ENCODE measurements around the gene ZNF362.

DNA sequence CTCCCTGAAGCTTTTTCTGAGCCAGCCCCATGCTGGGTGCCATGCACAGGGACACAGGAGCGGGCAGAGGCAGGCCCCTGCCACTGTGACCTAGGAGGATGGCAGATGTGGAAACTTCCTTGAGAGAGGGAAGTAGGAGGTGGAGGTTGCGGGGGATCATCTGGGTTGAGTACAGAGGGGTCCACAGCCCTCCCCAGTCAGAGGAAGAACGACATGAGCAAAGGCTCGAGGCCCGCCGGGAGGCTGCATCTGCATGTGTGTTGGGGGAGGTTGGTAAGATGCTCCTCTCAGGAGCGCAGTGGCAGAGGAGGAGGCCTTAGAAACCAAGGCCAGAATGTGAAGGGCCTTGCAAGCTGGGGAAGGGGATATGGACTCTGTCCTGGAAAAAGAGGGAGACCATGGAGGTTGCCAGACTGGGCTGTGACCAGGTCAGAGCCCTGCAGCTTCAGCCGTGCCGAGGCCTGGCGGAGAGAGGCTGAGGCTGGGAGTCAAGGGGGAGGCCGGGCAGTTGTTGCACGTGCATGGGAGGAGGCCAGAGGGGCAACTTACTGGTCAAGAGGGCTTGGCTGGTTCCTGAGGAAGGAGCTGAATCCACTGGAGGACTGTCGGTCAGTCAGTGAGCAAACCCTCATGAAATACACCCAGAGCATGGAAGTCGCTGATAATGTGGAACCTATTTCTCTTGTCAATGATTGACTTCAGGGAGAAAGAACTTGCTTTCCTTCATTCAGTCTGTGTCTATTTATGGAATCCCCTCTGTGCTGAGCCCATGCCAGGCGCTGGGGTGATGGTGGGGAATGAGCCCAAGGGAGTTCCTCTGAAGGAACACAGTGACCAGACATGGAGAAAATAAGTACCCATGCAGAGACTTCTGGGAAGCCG, 32.9 kb downstream of the ZNF362 start:
- TF ChIP-seq, protein P1, sequence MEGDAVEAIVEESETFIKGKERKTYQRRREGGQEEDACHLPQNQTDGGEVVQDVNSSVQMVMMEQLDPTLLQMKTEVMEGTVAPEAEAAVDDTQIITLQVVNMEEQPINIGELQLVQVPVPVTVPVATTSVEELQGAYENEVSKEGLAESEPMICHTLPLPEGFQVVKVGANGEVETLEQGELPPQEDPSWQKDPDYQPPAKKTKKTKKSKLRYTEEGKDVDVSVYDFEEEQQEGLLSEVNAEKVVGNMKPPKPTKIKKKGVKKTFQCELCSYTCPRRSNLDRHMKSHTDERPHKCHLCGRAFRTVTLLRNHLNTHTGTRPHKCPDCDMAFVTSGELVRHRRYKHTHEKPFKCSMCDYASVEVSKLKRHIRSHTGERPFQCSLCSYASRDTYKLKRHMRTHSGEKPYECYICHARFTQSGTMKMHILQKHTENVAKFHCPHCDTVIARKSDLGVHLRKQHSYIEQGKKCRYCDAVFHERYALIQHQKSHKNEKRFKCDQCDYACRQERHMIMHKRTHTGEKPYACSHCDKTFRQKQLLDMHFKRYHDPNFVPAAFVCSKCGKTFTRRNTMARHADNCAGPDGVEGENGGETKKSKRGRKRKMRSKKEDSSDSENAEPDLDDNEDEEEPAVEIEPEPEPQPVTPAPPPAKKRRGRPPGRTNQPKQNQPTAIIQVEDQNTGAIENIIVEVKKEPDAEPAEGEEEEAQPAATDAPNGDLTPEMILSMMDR (conservative IDR thresholded peaks at IDR 0.05; ENCODE audit: low read depth, low read length), result no peak
- TF ChIP-seq EZH2 (IDR thresholded peaks at IDR 0.05; ENCODE audit: low read length, unreplicated experiment) (no peak), EZH2phosphoT487 (IDR thresholded peaks at IDR 0.05; ENCODE audit: borderline replicate concordance, low read length) (no peak)
